ENCODE results near the gene TXLNG.

DNA sequence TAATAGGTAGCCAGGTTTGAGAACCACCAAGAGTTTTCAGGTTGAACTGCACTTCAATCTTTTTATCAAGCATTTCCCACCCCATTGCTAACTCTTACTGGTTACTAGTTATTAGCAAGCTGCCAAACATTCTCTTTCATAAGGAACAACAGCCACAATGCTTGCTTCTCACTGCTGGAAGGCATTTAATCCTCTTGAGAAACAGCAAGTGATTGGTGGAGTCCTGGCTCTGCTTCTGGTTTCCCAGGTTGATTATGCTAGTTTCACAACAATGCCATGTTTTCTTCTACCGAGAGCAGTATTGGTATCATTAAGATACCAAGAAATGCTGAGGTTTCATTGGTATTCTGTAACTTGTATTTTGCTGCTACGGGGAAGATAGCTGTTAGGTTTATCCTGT, 32.2 kb upstream of the TXLNG start:
- TF ChIP-seq POLR2A (IDR thresholded peaks at IDR 0.05), result no peak
- TF ChIP-seq, protein P1, sequence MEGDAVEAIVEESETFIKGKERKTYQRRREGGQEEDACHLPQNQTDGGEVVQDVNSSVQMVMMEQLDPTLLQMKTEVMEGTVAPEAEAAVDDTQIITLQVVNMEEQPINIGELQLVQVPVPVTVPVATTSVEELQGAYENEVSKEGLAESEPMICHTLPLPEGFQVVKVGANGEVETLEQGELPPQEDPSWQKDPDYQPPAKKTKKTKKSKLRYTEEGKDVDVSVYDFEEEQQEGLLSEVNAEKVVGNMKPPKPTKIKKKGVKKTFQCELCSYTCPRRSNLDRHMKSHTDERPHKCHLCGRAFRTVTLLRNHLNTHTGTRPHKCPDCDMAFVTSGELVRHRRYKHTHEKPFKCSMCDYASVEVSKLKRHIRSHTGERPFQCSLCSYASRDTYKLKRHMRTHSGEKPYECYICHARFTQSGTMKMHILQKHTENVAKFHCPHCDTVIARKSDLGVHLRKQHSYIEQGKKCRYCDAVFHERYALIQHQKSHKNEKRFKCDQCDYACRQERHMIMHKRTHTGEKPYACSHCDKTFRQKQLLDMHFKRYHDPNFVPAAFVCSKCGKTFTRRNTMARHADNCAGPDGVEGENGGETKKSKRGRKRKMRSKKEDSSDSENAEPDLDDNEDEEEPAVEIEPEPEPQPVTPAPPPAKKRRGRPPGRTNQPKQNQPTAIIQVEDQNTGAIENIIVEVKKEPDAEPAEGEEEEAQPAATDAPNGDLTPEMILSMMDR (IDR thresholded peaks at IDR 0.05), result no peak
